SK-N-SH (cell line): ENCODE results near the gene LGR6. TPM values are rescaled to one million over a fixed set of nuclear protein-coding genes. Genes with fewer than 3 reads are reported as not detected.

Source experiments
- CTCF ChIA-PET: fragments of 300-600, 350-600 bp; formaldehyde crosslinking; extraction: SDS; loops from one replicate; lab custom pipeline; 2021; lab: Yijun Ruan, JAX
- POLR2A ChIA-PET: fragments of 350-600 bp; sonication (Branson Sonifier 250); formaldehyde crosslinking; extraction: SDS; loops from one replicate; lab custom pipeline; 2020; ENCODE audit warnings: antibody characterized with exemption, inconsistent platforms; lab: Yijun Ruan, JAX
- DNase-seq: peaks from one replicate; pipeline ENCODE4 v3.0.0; 2012
- H2AFZ ChIP-seq: fragments of 200-600 bp; sonication (generic); 2 replicates; pipeline ENCODE4 v1.8.1; 2016; ENCODE audit warnings: antibody characterized with exemption, mild to moderate bottlenecking, low read depth
- H3F3A ChIP-seq: fragments of 200-600 bp; sonication (generic); replicated peaks from 2 replicates; pipeline ENCODE3; 2016; ENCODE audit warnings: antibody characterized with exemption, mild to moderate bottlenecking; ENCODE audit not compliant: insufficient read depth
- H3K27ac ChIP-seq, 2 experiments: fragments of 200-500 bp in 1 of 2; fragments of 200-600 bp in 1 of 2; sonication (Bioruptor generic) in 1 of 2; sonication (generic), shearing (Covaris generic) in 1 of 2; 2 replicates each; pipeline versions ENCODE4 v1.5.1 to v1.6.1; 2014 to 2016; ENCODE audit warnings: low read depth in 2 of 2, inconsistent platforms in 1 of 2, low read length in 1 of 2, mild to moderate bottlenecking in 1 of 2, mixed read lengths in 1 of 2
- H3K27me3 ChIP-seq: fragments of 200-600 bp; sonication (generic), shearing (Covaris generic); 2 replicates; pipeline ENCODE4 v1.6.1; 2016; ENCODE audit warnings: mixed run types; ENCODE audit not compliant: insufficient read depth
- H3K36me3 ChIP-seq, 2 experiments: fragments of 200-500 bp in 1 of 2; fragments of 200-600 bp in 1 of 2; sonication (Bioruptor generic) in 1 of 2; sonication (generic) in 1 of 2; replicated peaks in 1 of 2; 2 replicates each; pipeline versions ENCODE3 to v1.5.1; 2014 to 2016; ENCODE audit warnings: low read length in 1 of 2, mild to moderate bottlenecking in 1 of 2; ENCODE audit not compliant: insufficient read depth in 2 of 2, control insufficient read depth in 1 of 2
- H3K4me1 ChIP-seq, 2 experiments: fragments of 200-500 bp in 1 of 2; fragments of 200-600 bp in 1 of 2; sonication (Bioruptor generic) in 1 of 2; sonication (generic), shearing (Covaris generic) in 1 of 2; 2 replicates each; pipeline versions ENCODE4 v1.5.1 to v1.6.1; 2014 to 2016; ENCODE audit warnings: low read depth in 1 of 2, low read length in 1 of 2, mixed run types in 1 of 2; ENCODE audit not compliant: insufficient read depth in 2 of 2, control insufficient read depth in 1 of 2
- H3K4me2 ChIP-seq: fragments of 200-600 bp; sonication (generic), shearing (Covaris generic); 2 replicates; pipeline ENCODE4 v1.6.1; 2017; ENCODE audit warnings: mixed run types
- H3K4me3 ChIP-seq, 2 experiments: fragments of 200-500 bp in 1 of 2; fragments of 200-600 bp in 1 of 2; sonication (Bioruptor generic) in 1 of 2; sonication (generic), shearing (Covaris generic) in 1 of 2; 2 replicates each; pipeline versions ENCODE4 v1.5.1 to v1.8.1; 2014 to 2016; ENCODE audit warnings: low read depth in 2 of 2, inconsistent platforms in 1 of 2, low read length in 1 of 2, mild to moderate bottlenecking in 1 of 2, mixed read lengths in 1 of 2, moderate library complexity in 1 of 2
- H3K79me2 ChIP-seq: fragments of 200-600 bp; sonication (generic); 2 replicates; pipeline ENCODE4 v1.8.1; 2017; ENCODE audit warnings: mild to moderate bottlenecking; ENCODE audit not compliant: insufficient read depth
- H3K9ac ChIP-seq: fragments of 200-600 bp; sonication (generic); 2 replicates; pipeline ENCODE4 v1.6.1; 2017; ENCODE audit warnings: mixed run types
- H3K9me2 ChIP-seq: fragments of 200-600 bp; sonication (generic); 2 replicates; pipeline ENCODE4 v1.6.1; 2017; ENCODE audit warnings: mixed run types
- H3K9me3 ChIP-seq: fragments of 200-600 bp; sonication (generic); 2 replicates; pipeline ENCODE4 v1.6.1; 2017; ENCODE audit warnings: mixed run types, mild to moderate bottlenecking, moderate library complexity
- H4K20me1 ChIP-seq: fragments of 200-600 bp; sonication (generic); 2 replicates; pipeline ENCODE4 v1.6.1; 2017; ENCODE audit warnings: mild to moderate bottlenecking, mixed run types; ENCODE audit not compliant: insufficient read depth
- CHD2 ChIP-seq: fragments of 150-350 bp; IDR thresholded peaks from 2 replicates; pipeline ENCODE4 v1.6.1; 2018; ENCODE audit warnings: low read length; ENCODE audit not compliant: partially characterized antibody
- ELF1 ChIP-seq: IDR thresholded peaks from 2 replicates; pipeline ENCODE4 v1.4.0; 2012
- FOSL2 ChIP-seq: IDR thresholded peaks from 2 replicates; pipeline ENCODE4 v1.4.0; 2012; ENCODE audit warnings: low read depth, mild to moderate bottlenecking, moderate library complexity, borderline replicate concordance
- FOXM1 ChIP-seq: IDR thresholded peaks from 2 replicates; pipeline ENCODE4 v1.4.0; 2012; ENCODE audit warnings: low read depth, mild to moderate bottlenecking
- GABPA ChIP-seq: IDR thresholded peaks from 2 replicates; pipeline ENCODE4 v1.4.0; 2012; ENCODE audit warnings: low read depth, mild to moderate bottlenecking
- JUND ChIP-seq: IDR thresholded peaks from 2 replicates; pipeline ENCODE4 v1.4.0; 2012
- MEF2A ChIP-seq: IDR thresholded peaks from 2 replicates; pipeline ENCODE4 v1.4.0; 2012; ENCODE audit warnings: low read depth, borderline replicate concordance
- NFIC ChIP-seq: IDR thresholded peaks from 2 replicates; pipeline ENCODE4 v1.4.0; 2012; ENCODE audit warnings: borderline replicate concordance
- NRF1 ChIP-seq: IDR thresholded peaks from 2 replicates; pipeline ENCODE4 v1.6.1; 2012; ENCODE audit warnings: low read depth, mild to moderate bottlenecking, low read length
- RFX5 ChIP-seq: IDR thresholded peaks from 2 replicates; pipeline ENCODE4 v1.6.1; 2012; ENCODE audit warnings: mild to moderate bottlenecking, improper control_type of control experiment, low read length
- RXRA ChIP-seq: IDR thresholded peaks from 2 replicates; pipeline ENCODE4 v1.4.0; 2012; ENCODE audit warnings: low read depth, mild to moderate bottlenecking, borderline replicate concordance
- YY1 ChIP-seq: IDR thresholded peaks from 2 replicates; pipeline ENCODE4 v1.4.0; 2012; ENCODE audit warnings: low read depth, mild to moderate bottlenecking
- WGBS: methylation state at CpG from one replicate; pipeline ENCODE4 v1.1.6; 2017; ENCODE audit warnings: low lambda C conversion rate; 5-methylcytosine and 5-hydroxymethylcytosine counted together
- polyA plus RNA-seq, 3 experiments: library from polyadenylated mRNA; depleted of rRNA; stranded (reverse); fragments of >200 nt; gene quantifications; 2 replicates each; pipeline ENCODE4 v1.2.3, GENCODE V29; 2012
- TF ChIP-seq, protein P1 (sequence below): IDR thresholded peaks from 2 replicates; pipeline ENCODE4 v1.4.0; 2012; ENCODE audit warnings: low read depth, borderline replicate concordance
- TF ChIP-seq, protein P2 (sequence below): fragments of 150-350 bp; IDR thresholded peaks from 2 replicates; pipeline ENCODE4 v1.6.1; 2016; ENCODE audit warnings: mild to moderate bottlenecking, low read depth, low read length
- TF ChIP-seq, protein P3 (sequence below): IDR thresholded peaks from 2 replicates; pipeline ENCODE4 v1.4.0; 2012; ENCODE audit warnings: low read depth, borderline replicate concordance
- TF ChIP-seq, protein P4 (sequence below): IDR thresholded peaks from 2 replicates; pipeline ENCODE4 v1.4.0; 2012; ENCODE audit warnings: low read depth

The LGR6 gene, protein sequence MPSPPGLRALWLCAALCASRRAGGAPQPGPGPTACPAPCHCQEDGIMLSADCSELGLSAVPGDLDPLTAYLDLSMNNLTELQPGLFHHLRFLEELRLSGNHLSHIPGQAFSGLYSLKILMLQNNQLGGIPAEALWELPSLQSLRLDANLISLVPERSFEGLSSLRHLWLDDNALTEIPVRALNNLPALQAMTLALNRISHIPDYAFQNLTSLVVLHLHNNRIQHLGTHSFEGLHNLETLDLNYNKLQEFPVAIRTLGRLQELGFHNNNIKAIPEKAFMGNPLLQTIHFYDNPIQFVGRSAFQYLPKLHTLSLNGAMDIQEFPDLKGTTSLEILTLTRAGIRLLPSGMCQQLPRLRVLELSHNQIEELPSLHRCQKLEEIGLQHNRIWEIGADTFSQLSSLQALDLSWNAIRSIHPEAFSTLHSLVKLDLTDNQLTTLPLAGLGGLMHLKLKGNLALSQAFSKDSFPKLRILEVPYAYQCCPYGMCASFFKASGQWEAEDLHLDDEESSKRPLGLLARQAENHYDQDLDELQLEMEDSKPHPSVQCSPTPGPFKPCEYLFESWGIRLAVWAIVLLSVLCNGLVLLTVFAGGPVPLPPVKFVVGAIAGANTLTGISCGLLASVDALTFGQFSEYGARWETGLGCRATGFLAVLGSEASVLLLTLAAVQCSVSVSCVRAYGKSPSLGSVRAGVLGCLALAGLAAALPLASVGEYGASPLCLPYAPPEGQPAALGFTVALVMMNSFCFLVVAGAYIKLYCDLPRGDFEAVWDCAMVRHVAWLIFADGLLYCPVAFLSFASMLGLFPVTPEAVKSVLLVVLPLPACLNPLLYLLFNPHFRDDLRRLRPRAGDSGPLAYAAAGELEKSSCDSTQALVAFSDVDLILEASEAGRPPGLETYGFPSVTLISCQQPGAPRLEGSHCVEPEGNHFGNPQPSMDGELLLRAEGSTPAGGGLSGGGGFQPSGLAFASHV
- polyA plus RNA-seq (2012; rRNA removed), result 0.03 TPM in 1 of 2 replicates, not detected in the other
- 0.03 TPM in 1 of 2 replicates, not detected in the other for polyA plus RNA-seq (2012; cell fraction: cytosol; rRNA removed)
- polyA plus RNA-seq (2012; cell fraction: nucleus; rRNA removed), result 0.06 TPM in 1 of 2 replicates, not detected in the other

DNA sequence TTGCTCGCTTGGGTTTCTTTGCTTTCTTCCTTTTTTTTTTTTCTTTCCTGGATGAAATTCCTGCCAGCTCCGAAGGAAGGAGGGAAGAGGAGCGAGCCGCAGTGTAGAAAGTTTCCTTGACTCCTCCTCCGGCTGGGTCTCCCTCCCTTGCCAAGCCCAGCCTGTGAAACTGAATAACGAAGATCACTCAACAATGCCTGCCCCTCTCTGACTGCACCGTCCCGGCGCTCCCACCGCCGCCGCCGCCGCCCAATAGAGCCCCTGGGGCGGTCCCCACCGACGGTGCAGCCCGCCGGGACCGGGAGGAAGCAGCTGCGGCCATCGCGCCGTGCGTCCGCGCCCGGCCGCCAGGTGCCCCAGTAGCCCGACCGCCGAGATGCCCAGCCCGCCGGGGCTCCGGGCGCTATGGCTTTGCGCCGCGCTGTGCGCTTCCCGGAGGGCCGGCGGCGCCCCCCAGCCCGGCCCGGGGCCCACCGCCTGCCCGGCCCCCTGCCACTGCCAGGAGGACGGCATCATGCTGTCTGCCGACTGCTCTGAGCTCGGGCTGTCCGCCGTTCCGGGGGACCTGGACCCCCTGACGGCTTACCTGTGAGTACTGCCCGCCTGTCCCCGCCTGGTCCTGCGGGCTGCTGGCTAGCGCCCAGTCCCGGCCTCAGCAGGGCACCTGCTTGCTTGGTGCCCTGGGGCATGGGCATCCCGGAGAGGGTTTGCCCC, at the start of gene LGR6:
TSS of gene LGR6 (plus strand) at position 186 of the 714 bp plus-strand sequence. CDS start at position 377, 191 bp downstream.
- H3K36me3 ChIP-seq, result no peaks in the 10 kb centered on the region
- ChIA-PET POLR2A (no interaction called here), CTCF (interaction anchor here (0.9 to 6.1 kb wide), 27 partner anchors 9 to 526 kb away, joined by 3 to 161 read pairs (median 9); no protein-coding TSS in a partner anchor)
- H3K27me3 ChIP-seq, result peaks cover 28% of the 10 kb centered on the region
- H3K27ac ChIP-seq, result no peak within 1 kb of the TSS
- H3K4me3 ChIP-seq, result peak within 1 kb of the TSS in 1 of 2 experiments; percentile 26; a peak in 2 of 4 replicates
- no peaks in the 10 kb centered on the region for H4K20me1 ChIP-seq
- DNase-seq, result peak; percentile 80
- peaks cover 0 to 10% of the 10 kb centered on the region in 2 experiments; a peak in 1 of 4 replicates for H3K4me1 ChIP-seq
- no peaks in the 10 kb centered on the region for H3F3A ChIP-seq
- TF ChIP-seq NFIC, result no peak
- TF ChIP-seq, protein P1, sequence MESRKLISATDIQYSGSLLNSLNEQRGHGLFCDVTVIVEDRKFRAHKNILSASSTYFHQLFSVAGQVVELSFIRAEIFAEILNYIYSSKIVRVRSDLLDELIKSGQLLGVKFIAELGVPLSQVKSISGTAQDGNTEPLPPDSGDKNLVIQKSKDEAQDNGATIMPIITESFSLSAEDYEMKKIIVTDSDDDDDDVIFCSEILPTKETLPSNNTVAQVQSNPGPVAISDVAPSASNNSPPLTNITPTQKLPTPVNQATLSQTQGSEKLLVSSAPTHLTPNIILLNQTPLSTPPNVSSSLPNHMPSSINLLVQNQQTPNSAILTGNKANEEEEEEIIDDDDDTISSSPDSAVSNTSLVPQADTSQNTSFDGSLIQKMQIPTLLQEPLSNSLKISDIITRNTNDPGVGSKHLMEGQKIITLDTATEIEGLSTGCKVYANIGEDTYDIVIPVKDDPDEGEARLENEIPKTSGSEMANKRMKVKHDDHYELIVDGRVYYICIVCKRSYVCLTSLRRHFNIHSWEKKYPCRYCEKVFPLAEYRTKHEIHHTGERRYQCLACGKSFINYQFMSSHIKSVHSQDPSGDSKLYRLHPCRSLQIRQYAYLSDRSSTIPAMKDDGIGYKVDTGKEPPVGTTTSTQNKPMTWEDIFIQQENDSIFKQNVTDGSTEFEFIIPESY, result no peak
- TF ChIP-seq, protein P2, sequence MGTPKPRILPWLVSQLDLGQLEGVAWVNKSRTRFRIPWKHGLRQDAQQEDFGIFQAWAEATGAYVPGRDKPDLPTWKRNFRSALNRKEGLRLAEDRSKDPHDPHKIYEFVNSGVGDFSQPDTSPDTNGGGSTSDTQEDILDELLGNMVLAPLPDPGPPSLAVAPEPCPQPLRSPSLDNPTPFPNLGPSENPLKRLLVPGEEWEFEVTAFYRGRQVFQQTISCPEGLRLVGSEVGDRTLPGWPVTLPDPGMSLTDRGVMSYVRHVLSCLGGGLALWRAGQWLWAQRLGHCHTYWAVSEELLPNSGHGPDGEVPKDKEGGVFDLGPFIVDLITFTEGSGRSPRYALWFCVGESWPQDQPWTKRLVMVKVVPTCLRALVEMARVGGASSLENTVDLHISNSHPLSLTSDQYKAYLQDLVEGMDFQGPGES, result no peak
- no peak for TF ChIP-seq MEF2A
- TF ChIP-seq, protein P3, sequence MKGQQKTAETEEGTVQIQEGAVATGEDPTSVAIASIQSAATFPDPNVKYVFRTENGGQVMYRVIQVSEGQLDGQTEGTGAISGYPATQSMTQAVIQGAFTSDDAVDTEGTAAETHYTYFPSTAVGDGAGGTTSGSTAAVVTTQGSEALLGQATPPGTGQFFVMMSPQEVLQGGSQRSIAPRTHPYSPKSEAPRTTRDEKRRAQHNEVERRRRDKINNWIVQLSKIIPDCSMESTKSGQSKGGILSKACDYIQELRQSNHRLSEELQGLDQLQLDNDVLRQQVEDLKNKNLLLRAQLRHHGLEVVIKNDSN, result no peak
- TF ChIP-seq YY1, result no peak
- no peak for TF ChIP-seq FOSL2
- no peak for TF ChIP-seq GABPA
- TF ChIP-seq, protein P4, sequence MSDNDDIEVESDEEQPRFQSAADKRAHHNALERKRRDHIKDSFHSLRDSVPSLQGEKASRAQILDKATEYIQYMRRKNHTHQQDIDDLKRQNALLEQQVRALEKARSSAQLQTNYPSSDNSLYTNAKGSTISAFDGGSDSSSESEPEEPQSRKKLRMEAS, result no peak
- no peak for TF ChIP-seq RFX5
- TF ChIP-seq CHD2, result no peak
- TF ChIP-seq RXRA, result no peak
- no peak for TF ChIP-seq JUND
- TF ChIP-seq FOXM1, result no peak
- TF ChIP-seq ELF1, result no peak
- TF ChIP-seq NRF1, result no peak
- 7% methylated on average over 21 of the region's 61 CpGs for WGBS
- H3K79me2 ChIP-seq, result no peaks in the 10 kb centered on the region
- no peaks in the 10 kb centered on the region for H3K9me2 ChIP-seq
- no peak within 1 kb of the TSS for H3K9ac ChIP-seq
- H3K4me2 ChIP-seq, result peak within 1 kb of the TSS; percentile 52; the same call in 1 of the 2 replicates
- H2AFZ ChIP-seq, result 0 out of 2 replicates have a peak within 1 kb of the TSS, but pooled peaks have one; percentile 35
- no peaks in the 10 kb centered on the region for H3K9me3 ChIP-seq
